Measurements from ENCODE around the gene HLA-E.
"Not testable (repeated sequence)": the region's sequence is repeated elsewhere in the genome, so short reads cannot be mapped to it uniquely, and the experiment has no call there.

Gene HLA-E

GRCh38 chr6:30508890-30509736, 19.8 kb downstream of the HLA-E start:
- no peak for DNase-seq

- no peak for DNase-seq
These were observed 21.3 kb downstream of the HLA-E start for GRCh38 chr6:30510419-30511168.

GRCh38 chr6:30511169-30511546, 21.8 kb downstream of the HLA-E start:
- no peak for DNase-seq

DNA sequence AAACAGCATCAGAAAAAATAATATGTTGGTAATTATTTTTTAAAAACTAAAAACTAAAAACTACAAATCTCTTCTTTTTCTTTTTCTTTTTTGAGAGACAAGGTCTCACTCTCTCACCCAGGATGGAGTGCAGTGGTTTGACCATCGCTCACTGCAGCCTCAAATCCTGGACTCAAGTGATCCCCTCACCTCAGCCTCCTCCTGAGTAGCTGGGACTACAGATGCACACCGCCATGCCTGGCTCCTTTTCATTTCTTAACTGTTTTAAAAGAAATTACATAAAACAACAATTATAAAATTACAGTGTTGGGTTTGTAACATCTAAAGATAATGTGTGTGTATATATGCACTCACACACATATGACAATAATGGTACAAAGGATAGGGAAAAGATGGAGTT, 24.1 kb downstream of the HLA-E start:
- no peak for DNase-seq

DNA sequence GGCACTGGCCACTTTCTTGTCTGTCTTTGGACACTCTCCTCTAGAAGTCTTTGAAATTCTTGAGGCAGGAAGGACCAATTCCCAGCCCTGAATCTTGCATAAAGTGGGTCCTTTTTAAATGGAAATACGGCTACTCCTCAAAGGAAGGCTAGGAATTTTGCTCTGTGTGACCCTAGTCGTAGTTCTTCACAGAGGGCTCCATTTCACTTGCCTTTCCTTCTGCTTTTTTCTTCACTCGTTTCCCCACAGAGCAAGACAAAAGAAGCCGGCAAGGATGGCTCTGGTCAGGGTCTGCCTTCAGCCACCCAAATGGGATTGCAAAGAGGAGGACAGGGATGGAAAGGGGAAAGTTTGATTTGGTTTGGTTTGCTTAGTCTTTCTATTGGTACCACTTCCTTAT, 25.8 kb downstream of the HLA-E start:
- DNase-seq, result no peak

DNA sequence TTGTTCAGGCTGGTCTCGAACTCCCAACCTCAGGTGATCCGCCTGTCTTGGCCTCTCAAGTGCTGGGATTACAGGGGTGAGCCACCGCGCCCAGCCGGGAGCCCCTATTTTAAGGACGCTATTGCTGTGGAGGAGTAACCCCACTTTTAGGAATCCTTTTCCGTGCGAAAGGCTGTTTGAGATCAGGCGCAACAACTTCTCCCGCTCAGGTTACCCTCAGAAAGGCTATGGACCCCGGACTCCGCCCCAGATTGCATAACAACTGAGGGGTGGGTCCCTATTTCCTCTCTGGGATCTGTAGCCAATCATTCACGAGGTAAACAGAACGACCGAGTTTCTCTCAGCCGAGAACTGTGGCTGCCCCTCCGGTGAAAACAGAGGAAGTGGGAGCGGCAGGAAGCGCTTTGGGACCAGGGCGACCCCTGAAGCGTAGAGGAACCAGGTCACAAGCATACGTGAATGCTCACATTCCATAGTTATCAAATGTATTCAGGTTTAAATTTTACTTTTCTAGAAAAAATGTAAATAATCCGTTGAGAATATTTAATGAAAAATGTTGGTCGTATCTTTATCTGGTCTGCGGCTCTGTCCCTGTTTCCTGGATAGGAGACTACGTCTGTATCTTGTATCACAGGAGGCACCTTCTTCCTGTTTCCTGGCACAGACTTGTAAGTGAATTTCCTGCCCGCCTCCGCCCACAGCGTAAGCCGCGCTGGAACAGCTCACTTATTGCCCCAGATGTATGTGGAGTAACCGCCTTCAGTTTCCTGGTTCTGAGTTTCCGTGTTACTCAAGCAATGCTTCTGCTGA, 26.8 kb downstream of the HLA-E start:
- peak; percentile 88 for DNase-seq

DNA sequence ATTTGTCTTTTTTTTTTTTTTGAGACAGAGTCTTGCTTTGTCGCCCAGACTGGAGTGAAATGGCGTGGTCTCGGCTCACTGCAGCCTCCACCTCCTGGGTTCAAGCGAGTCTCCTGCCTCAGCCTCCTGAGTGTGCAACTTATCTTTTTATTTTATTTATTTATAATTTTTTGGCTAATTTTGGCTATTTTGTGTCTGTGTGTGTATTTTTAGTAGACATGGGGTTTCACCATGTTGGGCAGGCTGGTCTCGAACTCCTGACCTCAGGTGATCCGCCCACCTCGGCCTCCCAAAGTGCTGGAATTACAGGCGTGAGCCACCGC, 27.4 kb downstream of the HLA-E start:
- DNase-seq, result not testable (repeated sequence)

DNA sequence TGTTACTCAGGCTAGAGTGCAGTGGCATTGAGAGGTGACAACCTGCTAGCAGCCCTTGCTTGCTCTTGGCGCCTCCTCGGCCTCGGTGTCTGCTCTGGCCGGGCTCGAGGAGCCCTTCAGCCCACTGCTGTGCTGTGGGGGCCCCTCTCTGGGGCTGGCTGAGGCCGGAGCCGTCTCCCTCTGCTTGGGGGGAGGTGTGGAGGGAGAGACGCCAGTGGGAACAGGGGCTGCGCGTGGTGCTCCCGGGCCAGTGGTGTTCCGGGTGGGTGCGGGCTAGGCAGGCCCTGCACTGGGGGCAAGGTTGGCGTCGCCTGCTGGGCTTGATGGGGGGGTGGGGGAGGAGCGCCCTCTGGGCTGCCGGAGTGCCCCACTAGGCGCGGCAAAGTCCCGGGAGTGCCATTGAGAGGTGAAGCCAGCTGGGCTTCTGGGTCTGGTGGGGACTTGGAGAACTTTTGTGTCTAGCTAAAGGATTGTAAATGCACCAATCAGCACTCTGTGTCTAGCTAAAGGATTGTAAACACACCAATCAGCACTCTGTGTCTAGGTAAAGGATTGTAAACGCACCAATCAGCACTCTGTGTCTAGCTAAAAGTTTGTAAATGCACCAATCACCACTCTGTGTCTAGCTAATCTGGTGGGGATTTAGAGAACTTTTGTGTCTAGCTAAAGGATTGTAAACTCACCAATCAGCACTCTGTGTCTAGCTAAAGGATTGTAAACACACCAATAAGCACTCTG, 28.6 kb downstream of the HLA-E start:
- not testable (repeated sequence) for DNase-seq

- DNase-seq, result not testable (repeated sequence)
These were observed 29.3 kb downstream of the HLA-E start for GRCh38 chr6:30518505-30519145.

GRCh38 chr6:30520522-30520921, 31.2 kb downstream of the HLA-E start:
- no peak for DNase-seq

DNA sequence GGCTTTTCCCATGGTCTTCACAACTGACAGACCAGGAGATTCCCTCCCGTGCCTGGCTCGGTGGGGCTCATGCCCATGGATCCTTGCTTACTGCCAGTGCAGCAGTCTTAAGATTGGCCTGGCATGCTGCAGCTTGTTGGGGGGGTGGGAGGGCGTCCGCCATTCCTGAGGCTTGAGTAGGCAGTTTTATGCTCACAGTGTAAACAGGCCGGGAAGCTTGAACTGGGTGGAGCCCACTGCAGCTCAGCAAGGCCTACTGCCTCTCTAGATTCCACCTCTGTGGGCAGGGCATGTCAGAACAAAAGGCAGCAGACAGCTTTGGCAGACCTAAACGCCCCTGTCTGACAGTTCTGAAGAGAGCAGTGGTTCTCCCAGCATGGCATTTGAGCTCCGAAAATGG, 31.8 kb downstream of the HLA-E start:
- not testable (repeated sequence) for DNase-seq

- DNase-seq, result not testable (repeated sequence)
These were observed 32.6 kb downstream of the HLA-E start for GRCh38 chr6:30521952-30522351.

DNA sequence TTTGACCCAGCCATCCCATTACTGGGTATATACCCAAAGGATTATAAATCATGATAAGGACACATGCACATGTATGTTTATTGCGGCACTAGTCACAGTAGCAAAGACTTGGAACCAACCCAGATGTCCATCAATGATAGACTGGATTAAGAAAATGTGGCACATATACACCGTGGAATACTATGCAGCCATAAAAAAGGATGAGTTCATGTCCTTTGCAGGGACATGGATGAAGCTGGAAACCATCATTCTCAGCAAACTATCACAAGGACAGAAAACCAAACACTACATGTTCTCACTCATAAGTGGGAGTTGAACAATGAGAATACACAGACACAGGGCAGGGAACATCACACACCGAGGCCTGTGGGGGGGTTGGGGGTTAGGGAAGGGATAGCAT, 37.1 kb downstream of the HLA-E start:
- DNase-seq, result not testable (repeated sequence)

DNA sequence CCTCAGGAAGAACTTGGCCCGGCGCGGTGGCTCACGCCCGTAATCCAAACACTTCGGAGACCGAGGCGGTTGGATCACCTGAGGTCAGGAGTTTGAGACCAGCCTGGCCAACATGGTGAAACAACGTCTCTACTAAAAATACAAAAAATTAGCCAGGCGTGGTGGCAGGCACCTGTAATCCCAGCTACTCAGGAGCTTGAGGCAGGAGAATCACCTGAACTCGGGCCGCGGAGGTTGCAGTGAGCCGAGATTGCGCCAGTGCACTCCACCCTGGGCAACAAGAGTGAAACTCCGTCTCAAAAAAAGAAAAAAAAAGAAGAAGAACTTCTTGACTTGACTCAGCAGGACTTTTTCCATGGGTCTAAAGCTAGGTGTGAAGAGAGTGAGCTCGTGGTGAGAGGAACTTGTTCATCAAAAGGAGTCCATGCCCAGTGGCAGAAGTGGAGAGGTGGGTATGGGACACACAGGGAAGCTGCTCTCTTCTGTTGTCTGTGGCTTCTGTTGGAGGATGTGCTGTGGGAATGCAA, 40.1 kb downstream of the HLA-E start:
- not testable (repeated sequence) for DNase-seq

- no peak for DNase-seq
These were observed 40.7 kb downstream of the HLA-E start for GRCh38 chr6:30530014-30530413.

- no peak for DNase-seq
These were observed 44.4 kb downstream of the HLA-E start for GRCh38 chr6:30533460-30534294.

- no peak for DNase-seq
These were observed 48.6 kb downstream of the HLA-E start for GRCh38 chr6:30537931-30538330.

DNA sequence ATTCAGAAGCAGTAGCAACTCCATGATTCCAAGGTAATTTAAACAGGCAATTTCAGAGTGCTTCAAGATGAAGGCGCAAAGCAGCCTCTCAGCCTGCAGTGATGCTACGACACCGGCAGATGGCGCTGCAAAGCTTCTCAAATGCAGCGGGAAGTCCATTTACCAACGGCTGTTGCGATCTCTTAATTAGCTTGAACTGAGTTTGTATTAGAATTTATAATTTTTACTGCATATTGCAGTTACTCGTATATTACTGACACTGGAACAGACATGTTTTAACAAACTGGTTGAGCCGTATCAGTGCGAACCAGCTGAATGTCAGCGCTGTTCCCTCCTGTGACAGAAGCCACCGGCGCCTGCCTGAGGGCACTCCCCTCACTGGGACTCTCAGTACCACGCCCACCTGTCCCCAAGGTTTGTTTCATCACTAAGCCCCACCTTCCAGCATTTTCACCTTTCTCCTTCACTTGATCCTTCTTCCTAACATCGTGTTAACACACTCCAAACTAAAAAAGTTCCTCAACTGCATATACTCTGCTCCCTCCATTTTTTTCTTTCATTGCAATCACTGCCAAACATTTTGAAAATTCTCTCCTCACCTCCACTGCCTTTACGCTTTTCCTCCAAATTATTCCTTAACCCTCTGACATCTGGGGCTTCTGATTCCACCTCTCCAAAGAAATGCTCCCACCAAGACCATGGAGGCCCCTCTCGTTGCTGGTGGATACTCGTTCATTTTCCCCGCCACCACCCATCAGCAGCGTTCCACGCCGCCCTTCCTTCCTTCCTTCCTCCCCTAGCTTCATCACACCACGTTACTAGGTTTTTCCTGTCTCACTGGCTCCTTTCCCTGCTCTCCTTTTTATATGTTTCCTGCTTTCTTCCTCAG, 52.5 kb downstream of the HLA-E start:
- peak; percentile 80 for DNase-seq

DNA sequence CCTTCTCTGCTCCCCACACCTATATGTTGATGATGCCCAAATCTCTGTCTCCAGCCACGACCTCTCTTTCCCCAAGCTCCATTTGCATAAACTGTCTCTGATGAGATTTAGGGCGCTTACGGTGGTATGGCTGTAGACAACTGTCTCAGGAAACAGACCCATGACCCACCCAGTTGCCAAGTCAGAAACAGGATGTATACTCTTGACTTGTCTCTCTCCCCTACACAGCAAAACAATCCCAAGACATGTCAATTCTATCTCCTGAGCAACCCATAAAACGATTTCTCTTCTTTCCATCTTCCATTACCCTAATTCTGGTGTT, 53.1 kb downstream of the HLA-E start:
- DNase-seq, result no peak

GRCh38 chr6:30542915-30543314, 53.6 kb downstream of the HLA-E start:
- DNase-seq, result no peak
